ENCODE results near the gene LARP6. TPM values are rescaled to one million over a fixed set of nuclear protein-coding genes. Genes with fewer than 3 reads are reported as not detected.

LARP6 gene
- total RNA-seq, 1 experiment from 2014 or later = 15.2 TPM

DNA sequence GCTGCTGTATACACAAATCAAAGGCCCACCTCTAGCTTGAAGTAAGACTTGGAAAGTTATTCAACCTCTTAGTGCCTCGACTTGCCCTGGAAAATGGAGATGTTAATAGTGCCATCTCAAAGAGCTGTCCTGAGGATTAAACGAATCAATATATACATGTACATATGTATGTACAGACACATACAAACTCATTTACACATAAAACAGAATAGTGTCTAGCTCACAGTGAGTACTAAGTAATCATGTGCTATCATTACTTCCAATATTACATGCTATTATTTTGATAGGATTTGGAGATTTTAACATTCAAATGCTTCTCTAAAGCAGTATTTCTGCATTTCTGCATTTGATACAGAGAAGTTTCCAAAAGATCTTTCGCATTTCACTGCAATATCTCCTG, 20.5 kb downstream of the LARP6 start (continued):
- TF ChIP-seq, protein P1, sequence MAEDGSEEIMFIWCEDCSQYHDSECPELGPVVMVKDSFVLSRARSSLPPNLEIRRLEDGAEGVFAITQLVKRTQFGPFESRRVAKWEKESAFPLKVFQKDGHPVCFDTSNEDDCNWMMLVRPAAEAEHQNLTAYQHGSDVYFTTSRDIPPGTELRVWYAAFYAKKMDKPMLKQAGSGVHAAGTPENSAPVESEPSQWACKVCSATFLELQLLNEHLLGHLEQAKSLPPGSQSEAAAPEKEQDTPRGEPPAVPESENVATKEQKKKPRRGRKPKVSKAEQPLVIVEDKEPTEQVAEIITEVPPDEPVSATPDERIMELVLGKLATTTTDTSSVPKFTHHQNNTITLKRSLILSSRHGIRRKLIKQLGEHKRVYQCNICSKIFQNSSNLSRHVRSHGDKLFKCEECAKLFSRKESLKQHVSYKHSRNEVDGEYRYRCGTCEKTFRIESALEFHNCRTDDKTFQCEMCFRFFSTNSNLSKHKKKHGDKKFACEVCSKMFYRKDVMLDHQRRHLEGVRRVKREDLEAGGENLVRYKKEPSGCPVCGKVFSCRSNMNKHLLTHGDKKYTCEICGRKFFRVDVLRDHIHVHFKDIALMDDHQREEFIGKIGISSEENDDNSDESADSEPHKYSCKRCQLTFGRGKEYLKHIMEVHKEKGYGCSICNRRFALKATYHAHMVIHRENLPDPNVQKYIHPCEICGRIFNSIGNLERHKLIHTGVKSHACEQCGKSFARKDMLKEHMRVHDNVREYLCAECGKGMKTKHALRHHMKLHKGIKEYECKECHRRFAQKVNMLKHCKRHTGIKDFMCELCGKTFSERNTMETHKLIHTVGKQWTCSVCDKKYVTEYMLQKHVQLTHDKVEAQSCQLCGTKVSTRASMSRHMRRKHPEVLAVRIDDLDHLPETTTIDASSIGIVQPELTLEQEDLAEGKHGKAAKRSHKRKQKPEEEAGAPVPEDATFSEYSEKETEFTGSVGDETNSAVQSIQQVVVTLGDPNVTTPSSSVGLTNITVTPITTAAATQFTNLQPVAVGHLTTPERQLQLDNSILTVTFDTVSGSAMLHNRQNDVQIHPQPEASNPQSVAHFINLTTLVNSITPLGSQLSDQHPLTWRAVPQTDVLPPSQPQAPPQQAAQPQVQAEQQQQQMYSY (CRISPR knock-in tag; IDR thresholded peaks at IDR 0.05) = no peak

DNA sequence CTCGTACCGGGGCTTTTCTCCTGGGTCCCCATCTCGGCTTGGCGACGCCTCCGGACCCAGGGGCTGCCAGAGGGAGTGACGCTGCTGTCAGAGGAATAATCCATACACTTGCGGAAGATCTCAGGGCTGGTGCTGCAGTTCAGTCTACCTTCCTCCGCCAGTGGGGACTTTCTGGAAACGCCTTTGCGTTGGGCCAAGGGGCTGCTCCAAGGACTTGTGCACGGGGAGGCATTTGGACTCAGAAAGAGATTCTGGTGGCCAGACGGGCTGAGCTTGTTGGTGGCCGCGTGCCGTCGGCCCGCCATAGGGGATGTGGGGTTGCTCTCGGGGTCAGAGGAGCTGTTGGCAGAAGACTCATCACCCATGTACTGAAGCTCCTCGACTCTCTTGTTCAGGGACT, 21.8 kb downstream of the LARP6 start:
- DNase-seq (ENCODE audit: low spot score) (no peak), ATAC-seq (no peak)
- Mint-ChIP-seq H3K9me3 (peaks cover 10% of the 10 kb centered on the region), H3K4me1 (peaks cover 18% of the 10 kb centered on the region), H3K36me3 (peaks cover 42% of the 10 kb centered on the region), H3K4me3 (no peak overlapping the region), H3K27me3 (ENCODE audit: low read depth) (no peaks in the 10 kb centered on the region), H3K27ac (no peak overlapping the region)
- ChIA-PET POLR2A (no interaction called here), CTCF (interaction anchor here (0.9 kb wide), 1 partner anchor 110 kb away, joined by 3 read pairs; no protein-coding TSS in a partner anchor)
- TF ChIP-seq, protein P2, sequence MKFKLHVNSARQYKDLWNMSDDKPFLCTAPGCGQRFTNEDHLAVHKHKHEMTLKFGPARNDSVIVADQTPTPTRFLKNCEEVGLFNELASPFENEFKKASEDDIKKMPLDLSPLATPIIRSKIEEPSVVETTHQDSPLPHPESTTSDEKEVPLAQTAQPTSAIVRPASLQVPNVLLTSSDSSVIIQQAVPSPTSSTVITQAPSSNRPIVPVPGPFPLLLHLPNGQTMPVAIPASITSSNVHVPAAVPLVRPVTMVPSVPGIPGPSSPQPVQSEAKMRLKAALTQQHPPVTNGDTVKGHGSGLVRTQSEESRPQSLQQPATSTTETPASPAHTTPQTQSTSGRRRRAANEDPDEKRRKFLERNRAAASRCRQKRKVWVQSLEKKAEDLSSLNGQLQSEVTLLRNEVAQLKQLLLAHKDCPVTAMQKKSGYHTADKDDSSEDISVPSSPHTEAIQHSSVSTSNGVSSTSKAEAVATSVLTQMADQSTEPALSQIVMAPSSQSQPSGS (CRISPR knock-in tag; IDR thresholded peaks at IDR 0.05; ENCODE audit: borderline replicate concordance, low read depth) = no peak
- TF ChIP-seq ZNF232 (CRISPR knock-in tag; IDR thresholded peaks at IDR 0.05) = no peak
- TF ChIP-seq, protein P3, sequence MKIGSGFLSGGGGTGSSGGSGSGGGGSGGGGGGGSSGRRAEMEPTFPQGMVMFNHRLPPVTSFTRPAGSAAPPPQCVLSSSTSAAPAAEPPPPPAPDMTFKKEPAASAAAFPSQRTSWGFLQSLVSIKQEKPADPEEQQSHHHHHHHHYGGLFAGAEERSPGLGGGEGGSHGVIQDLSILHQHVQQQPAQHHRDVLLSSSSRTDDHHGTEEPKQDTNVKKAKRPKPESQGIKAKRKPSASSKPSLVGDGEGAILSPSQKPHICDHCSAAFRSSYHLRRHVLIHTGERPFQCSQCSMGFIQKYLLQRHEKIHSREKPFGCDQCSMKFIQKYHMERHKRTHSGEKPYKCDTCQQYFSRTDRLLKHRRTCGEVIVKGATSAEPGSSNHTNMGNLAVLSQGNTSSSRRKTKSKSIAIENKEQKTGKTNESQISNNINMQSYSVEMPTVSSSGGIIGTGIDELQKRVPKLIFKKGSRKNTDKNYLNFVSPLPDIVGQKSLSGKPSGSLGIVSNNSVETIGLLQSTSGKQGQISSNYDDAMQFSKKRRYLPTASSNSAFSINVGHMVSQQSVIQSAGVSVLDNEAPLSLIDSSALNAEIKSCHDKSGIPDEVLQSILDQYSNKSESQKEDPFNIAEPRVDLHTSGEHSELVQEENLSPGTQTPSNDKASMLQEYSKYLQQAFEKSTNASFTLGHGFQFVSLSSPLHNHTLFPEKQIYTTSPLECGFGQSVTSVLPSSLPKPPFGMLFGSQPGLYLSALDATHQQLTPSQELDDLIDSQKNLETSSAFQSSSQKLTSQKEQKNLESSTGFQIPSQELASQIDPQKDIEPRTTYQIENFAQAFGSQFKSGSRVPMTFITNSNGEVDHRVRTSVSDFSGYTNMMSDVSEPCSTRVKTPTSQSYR (CRISPR knock-in tag; IDR thresholded peaks at IDR 0.05) = no peak
- TF ChIP-seq FOXK1 (CRISPR knock-in tag; IDR thresholded peaks at IDR 0.05) = no peak
- TF ChIP-seq SP1 (CRISPR knock-in tag; conservative IDR thresholded peaks at IDR 0.05) = no peak
- TF ChIP-seq, protein P4, sequence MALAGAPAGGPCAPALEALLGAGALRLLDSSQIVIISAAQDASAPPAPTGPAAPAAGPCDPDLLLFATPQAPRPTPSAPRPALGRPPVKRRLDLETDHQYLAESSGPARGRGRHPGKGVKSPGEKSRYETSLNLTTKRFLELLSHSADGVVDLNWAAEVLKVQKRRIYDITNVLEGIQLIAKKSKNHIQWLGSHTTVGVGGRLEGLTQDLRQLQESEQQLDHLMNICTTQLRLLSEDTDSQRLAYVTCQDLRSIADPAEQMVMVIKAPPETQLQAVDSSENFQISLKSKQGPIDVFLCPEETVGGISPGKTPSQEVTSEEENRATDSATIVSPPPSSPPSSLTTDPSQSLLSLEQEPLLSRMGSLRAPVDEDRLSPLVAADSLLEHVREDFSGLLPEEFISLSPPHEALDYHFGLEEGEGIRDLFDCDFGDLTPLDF (CRISPR knock-in tag; IDR thresholded peaks at IDR 0.05) = no peak
- no peak for TF ChIP-seq ZNF317 (CRISPR knock-in tag; IDR thresholded peaks at IDR 0.05; ENCODE audit: borderline replicate concordance, low read depth)
- TF ChIP-seq SOX15 (CRISPR knock-in tag; IDR thresholded peaks at IDR 0.05) = no peak
- no peak for TF ChIP-seq TEAD1 (CRISPR knock-in tag; IDR thresholded peaks at IDR 0.05)
- no peak for TF ChIP-seq ZNF416 (CRISPR knock-in tag; IDR thresholded peaks at IDR 0.05)
- no peak for TF ChIP-seq ATF1 (CRISPR knock-in tag; IDR thresholded peaks at IDR 0.05)
- no peak for TF ChIP-seq ZBTB21 (CRISPR knock-in tag; IDR thresholded peaks at IDR 0.05; ENCODE audit: borderline replicate concordance)
- TF ChIP-seq, protein P5, sequence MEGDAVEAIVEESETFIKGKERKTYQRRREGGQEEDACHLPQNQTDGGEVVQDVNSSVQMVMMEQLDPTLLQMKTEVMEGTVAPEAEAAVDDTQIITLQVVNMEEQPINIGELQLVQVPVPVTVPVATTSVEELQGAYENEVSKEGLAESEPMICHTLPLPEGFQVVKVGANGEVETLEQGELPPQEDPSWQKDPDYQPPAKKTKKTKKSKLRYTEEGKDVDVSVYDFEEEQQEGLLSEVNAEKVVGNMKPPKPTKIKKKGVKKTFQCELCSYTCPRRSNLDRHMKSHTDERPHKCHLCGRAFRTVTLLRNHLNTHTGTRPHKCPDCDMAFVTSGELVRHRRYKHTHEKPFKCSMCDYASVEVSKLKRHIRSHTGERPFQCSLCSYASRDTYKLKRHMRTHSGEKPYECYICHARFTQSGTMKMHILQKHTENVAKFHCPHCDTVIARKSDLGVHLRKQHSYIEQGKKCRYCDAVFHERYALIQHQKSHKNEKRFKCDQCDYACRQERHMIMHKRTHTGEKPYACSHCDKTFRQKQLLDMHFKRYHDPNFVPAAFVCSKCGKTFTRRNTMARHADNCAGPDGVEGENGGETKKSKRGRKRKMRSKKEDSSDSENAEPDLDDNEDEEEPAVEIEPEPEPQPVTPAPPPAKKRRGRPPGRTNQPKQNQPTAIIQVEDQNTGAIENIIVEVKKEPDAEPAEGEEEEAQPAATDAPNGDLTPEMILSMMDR (IDR thresholded peaks at IDR 0.05) = no peak
- no peak for TF ChIP-seq NR1H2 (CRISPR knock-in tag; IDR thresholded peaks at IDR 0.05)
- TF ChIP-seq CREM (CRISPR knock-in tag; IDR thresholded peaks at IDR 0.05) = no peak
- TF ChIP-seq, protein P6, sequence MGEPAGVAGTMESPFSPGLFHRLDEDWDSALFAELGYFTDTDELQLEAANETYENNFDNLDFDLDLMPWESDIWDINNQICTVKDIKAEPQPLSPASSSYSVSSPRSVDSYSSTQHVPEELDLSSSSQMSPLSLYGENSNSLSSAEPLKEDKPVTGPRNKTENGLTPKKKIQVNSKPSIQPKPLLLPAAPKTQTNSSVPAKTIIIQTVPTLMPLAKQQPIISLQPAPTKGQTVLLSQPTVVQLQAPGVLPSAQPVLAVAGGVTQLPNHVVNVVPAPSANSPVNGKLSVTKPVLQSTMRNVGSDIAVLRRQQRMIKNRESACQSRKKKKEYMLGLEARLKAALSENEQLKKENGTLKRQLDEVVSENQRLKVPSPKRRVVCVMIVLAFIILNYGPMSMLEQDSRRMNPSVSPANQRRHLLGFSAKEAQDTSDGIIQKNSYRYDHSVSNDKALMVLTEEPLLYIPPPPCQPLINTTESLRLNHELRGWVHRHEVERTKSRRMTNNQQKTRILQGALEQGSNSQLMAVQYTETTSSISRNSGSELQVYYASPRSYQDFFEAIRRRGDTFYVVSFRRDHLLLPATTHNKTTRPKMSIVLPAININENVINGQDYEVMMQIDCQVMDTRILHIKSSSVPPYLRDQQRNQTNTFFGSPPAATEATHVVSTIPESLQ (CRISPR knock-in tag; IDR thresholded peaks at IDR 0.05) = no peak
- no peak for TF ChIP-seq JAZF1 (CRISPR knock-in tag; IDR thresholded peaks at IDR 0.05)

Measured in WTC11 (cell line).